Cerebellar cortex (tissue), 1 donor: Measurements from ENCODE around the gene HEYL.

Experiments used
- DNase-seq: peaks from one replicate; pipeline ENCODE4 v3.0.0-alpha.2; 2015; ENCODE audit warnings: low spot score

The HEYL gene

GRCh38 chr1:39666772-39667171, 27.3 kb upstream of the HEYL start:
- no peak for DNase-seq

- no peak for DNase-seq
These were observed 24.1 kb upstream of the HEYL start for GRCh38 chr1:39663559-39663958.

GRCh38 chr1:39662861-39663260, 23.4 kb upstream of the HEYL start:
- DNase-seq: no peak

- no peak for DNase-seq
These were observed 20.1 kb upstream of the HEYL start for GRCh38 chr1:39659538-39659937.

GRCh38 chr1:39659110-39659509, 19.7 kb upstream of the HEYL start:
- no peak for DNase-seq

GRCh38 chr1:39657923-39658485, 18.6 kb upstream of the HEYL start:
- peak; percentile 69 for DNase-seq

- DNase-seq: no peak
These were observed 18.0 kb upstream of the HEYL start for GRCh38 chr1:39657402-39657801.

GRCh38 chr1:39656391-39656790, 16.9 kb upstream of the HEYL start:
- peak; percentile 55 for DNase-seq

GRCh38 chr1:39655578-39656268, 16.3 kb upstream of the HEYL start:
- no peak for DNase-seq

GRCh38 chr1:39654291-39654690, 14.8 kb upstream of the HEYL start:
- DNase-seq: no peak

- peak; percentile 89 for DNase-seq
These were observed 14.1 kb upstream of the HEYL start for GRCh38 chr1:39653546-39654031.

- no peak for DNase-seq
These were observed 13.1 kb upstream of the HEYL start for GRCh38 chr1:39652554-39652953.

- no peak for DNase-seq
These were observed 12.7 kb upstream of the HEYL start for GRCh38 chr1:39652105-39652504.

GRCh38 chr1:39650431-39650830, 11.0 kb upstream of the HEYL start:
- no peak for DNase-seq

- DNase-seq: no peak
These were observed 10.3 kb upstream of the HEYL start for GRCh38 chr1:39649636-39650185.

- no peak for DNase-seq
These were observed 9.1 kb upstream of the HEYL start for GRCh38 chr1:39648496-39648895.

GRCh38 chr1:39647247-39647646, 7.8 kb upstream of the HEYL start:
- no peak for DNase-seq

GRCh38 chr1:39646232-39647081, 7.0 kb upstream of the HEYL start:
- DNase-seq: no peak

- no peak for DNase-seq
These were observed 6.1 kb upstream of the HEYL start for GRCh38 chr1:39645411-39646043.

GRCh38 chr1:39643705-39644104, 4.3 kb upstream of the HEYL start:
- DNase-seq: no peak

- no peak for DNase-seq
These were observed 3.4 kb upstream of the HEYL start for GRCh38 chr1:39642796-39643195.

GRCh38 chr1:39640861-39641260, 1.4 kb upstream of the HEYL start:
- DNase-seq: no peak
